Spleen (tissue), 11 donors: Measurements from ENCODE around the gene KIN. TPM values are rescaled to one million over a fixed set of nuclear protein-coding genes. Genes with fewer than 3 reads are reported as not detected.
"Not testable (repeated sequence)": the region's sequence is repeated elsewhere in the genome, so short reads cannot be mapped to it uniquely, and the experiment has no call there.

ENCODE experiments used
- DNase-seq: peaks from one replicate; pipeline ENCODE4 v3.0.0-alpha.2; 2020
- H3K27ac ChIP-seq, 8 donors: fragments of 200-600 bp; sonication (generic) in 7 of 8; 1 replicate in 4 of 8; 2 replicates in 4 of 8; pipeline versions ENCODE4 v1.5.0 to v1.8.0; 2016 to 2021; ENCODE audit warnings: inconsistent platforms in 4 of 8, mild to moderate bottlenecking in 4 of 8, moderate library complexity in 1 of 8
- H3K27me3 ChIP-seq, 7 donors: fragments of 200-600 bp; sonication (generic) in 6 of 7; replicated peaks in 1 of 7; 1 replicate in 4 of 7; 2 replicates in 3 of 7; pipeline versions ENCODE4 v1.5.0 to v1.8.0; 2016 to 2021; ENCODE audit warnings: inconsistent platforms in 3 of 7, mild to moderate bottlenecking in 1 of 7
- H3K36me3 ChIP-seq, 6 donors: fragments of 200-600 bp; sonication (generic) in 5 of 6; 1 replicate in 4 of 6; 2 replicates in 2 of 6; pipeline versions ENCODE4 v1.5.0 to v1.8.0; 2016 to 2021; ENCODE audit warnings: inconsistent platforms in 2 of 6
- H3K4me1 ChIP-seq, 6 donors: fragments of 200-600 bp; sonication (generic) in 5 of 6; 1 replicate in 3 of 6; 2 replicates in 3 of 6; pipeline versions ENCODE4 v1.5.0 to v1.8.0; 2016 to 2021; ENCODE audit warnings: inconsistent platforms in 3 of 6
- H3K4me3 ChIP-seq, 8 donors: fragments of 200-600 bp; sonication (generic) in 7 of 8; 1 replicate in 4 of 8; 2 replicates in 4 of 8; pipeline versions ENCODE4 v1.5.0 to v1.8.0; 2016 to 2021; ENCODE audit warnings: inconsistent platforms in 4 of 8, mild to moderate bottlenecking in 4 of 8, moderate library complexity in 2 of 8
- H3K9me3 ChIP-seq, 8 donors: fragments of 200-600 bp; sonication (generic) in 7 of 8; 1 replicate in 4 of 8; 2 replicates in 4 of 8; pipeline versions ENCODE4 v1.5.0 to v1.8.0; 2016 to 2021; ENCODE audit warnings: inconsistent platforms in 4 of 8
- CTCF ChIP-seq, 11 experiments: fragments of 200-600 bp in 7 of 11; fragments of 450-650 bp in 4 of 11; sonication (generic) in 4 of 11; IDR thresholded peaks in 8 of 11; conservative IDR thresholded peaks in 3 of 11; 1 replicate in 7 of 11; 2 replicates in 4 of 11; pipeline versions ENCODE4 v1.4.0 to v1.8.0; 2016 to 2021; ENCODE audit warnings: antibody characterized with exemption in 11 of 11, inconsistent platforms in 4 of 11, mild to moderate bottlenecking in 1 of 11
- POLR2A ChIP-seq, 3 donors: fragments of 450-650 bp; IDR thresholded peaks; one replicate each; pipeline ENCODE4 v1.5.1; 2017; ENCODE audit warnings: antibody characterized with exemption in 3 of 3, mild to moderate bottlenecking in 1 of 3
- POLR2AphosphoS5 ChIP-seq, 3 donors: sonication (generic); formaldehyde crosslinking; IDR thresholded peaks; one replicate each; pipeline ENCODE4 v1.5.1; 2017; ENCODE audit warnings: antibody characterized with exemption in 3 of 3
- WGBS, 5 donors: extraction: QIAGEN DNeasy Blood & Tissue Kit in 3 of 5; methylation state at CpG; one replicate each; pipeline versions ENCODE4 v1.1.5 to v1.1.7; 2013 to 2018; 5-methylcytosine and 5-hydroxymethylcytosine counted together
- intact Hi-C: fragments of 100-400 bp; cut with DNase I; formaldehyde crosslinking; loops from one replicate; pipeline ENCODE4 v1.15.0; 2023; ENCODE audit warnings: low total_unique reads
- polyA plus RNA-seq, 3 donors: library from polyadenylated mRNA; stranded (reverse); fragments of 200-250 nt; gene quantifications; one replicate each; pipeline ENCODE4 v1.2.1, GENCODE V29; 2013
- total RNA-seq, 7 donors: library from RNA; depleted of rRNA in 3 of 7; stranded (reverse); fragments of >200 nt in 3 of 7; fragmentation: NEBNext Ultra II Directional in 4 of 7; extraction: Animal tissue kit (Norgen Biotek cat#: 25700) in 4 of 7; gene quantifications; one replicate each; pipeline versions ENCODE4 v1.1.0 to v1.2.1, GENCODE V29; 2016 to 2021
- donor health status: healthy with polysubstance abuse.
- donor health status: DM: no; HTN: no; CAD: no; lungs with moderate emphysema.
- donor health status: DM: no; HTN: no; CAD: no.
- donor health status: Bipolar disorder and iron deficiency.
- donor health status: healthy.
- donor health status: DM: no; HTN: no; CAD: no.
- donor health status: DM: yes; HTN: yes; CAD: no.

KIN gene
- total and polyA plus RNA-seq, 10 donors = 9.2 to 16.0 (median 11.4) TPM

- no peak for DNase-seq
- no peaks in the 10 kb centered on the region for H3K4me1 ChIP-seq
- H3K9me3 ChIP-seq = no peaks in the 10 kb centered on the region
- 70 to 80% (median 74%) methylated on average over 10 of the region's 10 CpGs for WGBS, 5 donors
- peaks cover 0 to 40% (median 0%) of the 10 kb centered on the region in 7 donors for H3K27me3 ChIP-seq
- H3K27ac ChIP-seq = no peak overlapping the region
- H3K36me3 ChIP-seq = no peaks in the 10 kb centered on the region
- intact Hi-C loops = no loop called here
- TF ChIP-seq CTCF (IDR thresholded peaks at IDR 0.05 in 8 of 11, conservative IDR thresholded peaks at IDR 0.05 in 3 of 11) = no peak
- no peak for TF ChIP-seq POLR2AphosphoS5 (IDR thresholded peaks at IDR 0.05)
- TF ChIP-seq POLR2A (IDR thresholded peaks at IDR 0.05) = no peak
- no peak overlapping the region for H3K4me3 ChIP-seq
These were observed 67.3 kb downstream of the KIN start for GRCh38 chr10:7720478-7720877.

- Histone ChIP-seq H3K27me3 (peaks cover 0 to 35% (median 0%) of the 10 kb centered on the region in 7 donors), H3K4me1 (no peaks in the 10 kb centered on the region), H3K27ac (no peak overlapping the region), H3K36me3 (no peaks in the 10 kb centered on the region), H3K9me3 (no peaks in the 10 kb centered on the region), H3K4me3 (no peak overlapping the region)
- DNase-seq = no peak
- 75 to 89% (median 78%) methylated on average over 4 of the region's 4 CpGs for WGBS, 5 donors
- intact Hi-C loops = no loop called here
- TF ChIP-seq CTCF (IDR thresholded peaks at IDR 0.05 in 8 of 11, conservative IDR thresholded peaks at IDR 0.05 in 3 of 11) (no peak), POLR2A (IDR thresholded peaks at IDR 0.05) (no peak), POLR2AphosphoS5 (IDR thresholded peaks at IDR 0.05) (no peak)
These were observed 69.1 kb downstream of the KIN start for GRCh38 chr10:7718685-7719084.

GRCh38 chr10:7717767-7718166 is 70.0 kb downstream of the KIN start:
- Histone ChIP-seq H3K36me3 (no peaks in the 10 kb centered on the region), H3K9me3 (no peaks in the 10 kb centered on the region), H3K4me3 (no peak overlapping the region), H3K27me3 (peaks cover 0 to 35% (median 0%) of the 10 kb centered on the region in 7 donors), H3K4me1 (no peaks in the 10 kb centered on the region), H3K27ac (no peak overlapping the region)
- TF ChIP-seq CTCF (IDR thresholded peaks at IDR 0.05 in 8 of 11, conservative IDR thresholded peaks at IDR 0.05 in 3 of 11) (no peak), POLR2A (IDR thresholded peaks at IDR 0.05) (no peak), POLR2AphosphoS5 (IDR thresholded peaks at IDR 0.05) (no peak)
- no peak for DNase-seq
- intact Hi-C loops = no loop called here
- 55 to 72% (median 57%) methylated on average over 5 of the region's 5 CpGs for WGBS, 5 donors

GRCh38 chr10:7715515-7715914 is 72.3 kb downstream of the KIN start:
- Histone ChIP-seq H3K9me3 (peaks cover 0 to 5% (median 0%) of the 10 kb centered on the region in 8 donors), H3K27ac (no peak overlapping the region), H3K4me3 (no peak overlapping the region), H3K36me3 (no peaks in the 10 kb centered on the region), H3K27me3 (peaks cover 0 to 30% (median 0%) of the 10 kb centered on the region in 7 donors), H3K4me1 (no peaks in the 10 kb centered on the region)
- no peak for DNase-seq
- intact Hi-C loops = no loop called here
- WGBS, 5 donors = 83 to 97% (median 91%) methylated on average over 7 of the region's 7 CpGs
- TF ChIP-seq POLR2A (IDR thresholded peaks at IDR 0.05) (no peak), CTCF (IDR thresholded peaks at IDR 0.05 in 8 of 11, conservative IDR thresholded peaks at IDR 0.05 in 3 of 11) (no peak), POLR2AphosphoS5 (IDR thresholded peaks at IDR 0.05) (no peak)

GRCh38 chr10:7711075-7711474 is 76.7 kb downstream of the KIN start:
- WGBS, 5 donors = 79 to 90% (median 87%) methylated on average over 5 of the region's 5 CpGs
- H3K4me3 ChIP-seq, H3K36me3 ChIP-seq, H3K9me3 ChIP-seq, H3K4me1 ChIP-seq, DNase-seq, intact Hi-C loops, H3K27ac ChIP-seq: not testable (repeated sequence)
- H3K27me3 ChIP-seq = peaks cover 0 to 24% (median 0%) of the 10 kb centered on the region in 7 donors
